GM19023 (cell line): ENCODE results near the gene CRB2.

ENCODE experiments used
- ATAC-seq: cut with Tn5 transposase; IDR thresholded peaks from one replicate; pipeline ENCODE4 v1.9.1; 2021; ENCODE audit warnings: mild to moderate bottlenecking, moderate library complexity; ENCODE audit not compliant: unreplicated experiment

CRB2 gene

DNA sequence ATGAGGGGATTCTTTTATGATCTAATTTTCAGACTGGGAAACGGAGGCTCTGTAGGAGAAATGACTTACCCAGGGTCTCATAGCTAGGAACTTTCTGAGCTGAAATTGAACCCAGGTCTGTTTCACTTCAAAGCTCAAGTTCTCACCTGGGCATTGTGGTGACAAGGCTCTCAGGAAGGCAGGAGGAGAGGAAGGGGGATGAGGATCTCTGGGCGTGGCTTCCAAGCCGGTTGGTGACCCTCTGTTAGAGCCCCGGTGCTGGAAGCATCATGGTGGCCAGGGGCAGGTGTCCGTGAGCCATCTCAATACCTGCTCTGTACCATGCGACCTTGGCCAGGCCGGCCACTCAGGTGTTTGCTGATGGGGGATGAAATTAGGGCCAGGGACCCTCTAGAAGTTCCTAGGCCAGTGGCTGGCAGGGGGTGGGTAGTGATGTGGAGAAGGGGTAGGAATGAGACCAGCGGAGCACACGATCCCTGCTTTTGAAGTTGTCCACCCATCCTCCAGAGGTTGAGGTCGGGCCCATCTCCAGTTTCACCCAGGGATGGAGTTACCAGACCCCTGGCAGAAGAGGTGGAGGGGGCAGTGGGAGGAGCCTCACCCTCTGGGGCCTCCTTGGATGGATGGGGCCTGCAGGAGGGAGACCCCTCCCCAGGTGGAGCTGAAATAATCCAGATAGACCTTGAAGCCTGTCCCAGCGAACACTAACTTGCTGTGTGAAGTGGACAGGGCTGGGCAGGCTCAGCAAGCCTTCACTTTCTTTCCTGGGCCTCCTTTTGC lies 5.9 kb downstream of the CRB2 start:
- ATAC-seq: no peak

DNA sequence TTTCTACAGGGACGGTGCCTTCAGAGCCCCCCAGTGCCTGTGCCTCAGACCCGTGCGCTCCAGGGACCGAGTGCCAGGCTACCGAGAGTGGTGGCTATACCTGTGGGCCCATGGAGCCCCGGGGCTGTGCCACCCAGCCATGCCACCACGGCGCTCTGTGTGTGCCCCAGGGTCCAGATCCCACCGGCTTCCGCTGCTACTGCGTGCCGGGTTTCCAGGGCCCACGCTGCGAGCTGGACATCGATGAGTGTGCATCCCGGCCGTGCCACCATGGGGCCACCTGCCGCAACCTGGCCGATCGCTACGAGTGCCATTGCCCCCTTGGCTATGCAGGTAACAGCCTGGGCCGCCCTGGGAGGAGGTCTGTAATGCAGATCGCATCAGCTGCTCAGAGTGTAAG lies 6.9 kb downstream of the CRB2 start:
- no peak for ATAC-seq

DNA sequence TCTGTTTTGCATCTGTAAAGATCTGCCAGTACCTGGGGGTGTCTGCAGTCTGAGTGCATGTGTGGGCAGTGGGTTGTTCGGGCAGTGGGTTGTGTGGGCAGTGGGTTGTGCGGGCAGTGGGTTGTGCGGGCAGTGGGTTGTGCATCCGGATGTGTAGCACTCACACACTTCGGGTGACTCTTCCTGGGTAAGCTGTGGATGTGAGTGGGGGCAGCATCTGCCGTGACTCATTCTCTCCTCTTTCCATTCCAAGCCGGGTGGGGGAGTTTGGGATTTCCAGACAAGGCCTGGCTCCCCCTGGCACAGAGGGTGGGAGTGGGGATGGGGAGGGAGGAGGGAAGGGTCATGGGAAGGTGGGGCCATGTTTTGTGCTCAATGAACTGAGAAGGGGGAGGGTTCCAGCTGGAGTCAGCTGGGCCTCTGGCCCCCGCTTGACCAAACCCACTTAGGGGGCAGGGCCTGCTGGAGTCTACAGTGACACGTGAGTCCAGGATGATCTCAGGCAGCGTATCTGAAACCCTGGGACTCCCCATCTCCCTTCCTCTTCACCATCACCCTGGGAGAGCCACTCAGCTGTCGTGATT lies 8.3 kb downstream of the CRB2 start:
- no peak for ATAC-seq

DNA sequence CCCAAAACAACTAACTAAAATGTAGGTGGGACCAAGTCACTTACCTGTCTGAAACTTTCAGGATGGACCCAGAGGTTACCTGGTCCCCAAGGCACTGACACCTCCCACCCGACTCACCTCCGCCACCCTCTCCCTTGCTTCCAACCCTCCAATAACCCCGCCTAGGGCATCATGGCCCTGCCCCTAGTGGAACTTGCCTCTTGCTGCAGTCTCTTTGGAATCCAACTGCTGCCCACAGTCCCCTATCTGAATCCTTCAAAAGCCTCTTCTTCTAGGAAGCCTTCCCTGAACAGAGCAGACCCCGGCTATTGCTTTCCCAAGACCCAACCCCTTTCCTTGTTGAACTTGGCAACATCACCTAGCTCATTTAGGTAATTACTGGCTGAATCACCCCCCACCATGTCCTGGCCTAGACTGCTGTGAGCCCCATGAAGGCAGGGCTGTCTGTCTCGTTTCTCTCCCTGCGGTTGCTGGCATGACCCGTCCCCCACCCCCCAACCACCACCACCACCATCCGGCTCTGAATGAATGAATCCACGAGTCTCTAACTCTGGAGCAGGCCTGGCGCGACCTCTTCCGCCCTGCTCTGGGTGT lies 9.4 kb downstream of the CRB2 start:
- ATAC-seq: no peak

DNA sequence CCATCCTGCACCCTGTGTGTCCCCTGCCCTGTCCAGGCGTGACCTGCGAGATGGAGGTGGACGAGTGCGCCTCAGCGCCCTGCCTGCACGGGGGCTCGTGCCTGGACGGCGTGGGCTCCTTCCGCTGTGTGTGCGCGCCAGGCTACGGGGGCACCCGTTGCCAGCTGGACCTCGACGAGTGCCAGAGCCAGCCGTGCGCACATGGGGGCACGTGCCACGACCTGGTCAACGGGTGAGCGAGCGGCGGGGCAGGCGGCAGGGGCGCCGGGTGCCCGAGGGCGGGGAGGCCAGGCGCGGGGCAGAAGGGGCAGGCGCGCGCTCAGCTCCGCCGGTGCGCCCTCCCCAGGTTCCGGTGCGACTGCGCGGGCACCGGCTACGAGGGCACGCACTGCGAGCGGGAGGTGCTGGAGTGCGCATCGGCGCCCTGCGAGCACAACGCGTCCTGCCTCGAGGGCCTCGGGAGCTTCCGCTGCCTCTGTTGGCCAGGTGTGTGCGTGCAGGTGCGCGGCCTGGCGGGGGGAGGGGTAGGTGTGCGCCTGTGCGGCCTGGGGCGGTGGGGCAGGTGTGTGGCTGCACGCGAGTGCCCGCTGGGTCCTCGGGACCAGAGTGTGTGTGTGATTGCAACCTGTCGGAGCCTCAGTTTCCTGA lies 10.0 kb downstream of the CRB2 start:
- no peak for ATAC-seq

DNA sequence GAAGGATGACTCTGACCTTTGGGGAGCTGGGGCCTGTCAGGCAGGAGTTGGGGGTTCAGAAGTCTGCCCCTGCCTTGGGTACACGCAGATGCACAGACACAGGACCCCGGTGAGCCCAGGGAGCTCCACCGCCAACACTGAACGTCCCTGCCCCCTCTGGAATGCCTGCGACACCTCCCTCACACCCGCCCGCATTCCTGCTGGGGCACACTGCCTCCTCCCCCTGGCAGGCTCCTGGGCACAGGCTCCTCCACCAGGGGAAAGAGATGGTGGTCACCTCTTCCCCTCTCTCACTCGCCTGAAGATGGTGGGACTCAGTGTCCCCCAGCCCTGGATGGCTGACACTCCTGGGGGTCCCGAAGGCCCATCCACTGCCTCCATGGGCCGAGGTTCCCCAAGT lies 12.0 kb downstream of the CRB2 start:
- ATAC-seq: no peak

DNA sequence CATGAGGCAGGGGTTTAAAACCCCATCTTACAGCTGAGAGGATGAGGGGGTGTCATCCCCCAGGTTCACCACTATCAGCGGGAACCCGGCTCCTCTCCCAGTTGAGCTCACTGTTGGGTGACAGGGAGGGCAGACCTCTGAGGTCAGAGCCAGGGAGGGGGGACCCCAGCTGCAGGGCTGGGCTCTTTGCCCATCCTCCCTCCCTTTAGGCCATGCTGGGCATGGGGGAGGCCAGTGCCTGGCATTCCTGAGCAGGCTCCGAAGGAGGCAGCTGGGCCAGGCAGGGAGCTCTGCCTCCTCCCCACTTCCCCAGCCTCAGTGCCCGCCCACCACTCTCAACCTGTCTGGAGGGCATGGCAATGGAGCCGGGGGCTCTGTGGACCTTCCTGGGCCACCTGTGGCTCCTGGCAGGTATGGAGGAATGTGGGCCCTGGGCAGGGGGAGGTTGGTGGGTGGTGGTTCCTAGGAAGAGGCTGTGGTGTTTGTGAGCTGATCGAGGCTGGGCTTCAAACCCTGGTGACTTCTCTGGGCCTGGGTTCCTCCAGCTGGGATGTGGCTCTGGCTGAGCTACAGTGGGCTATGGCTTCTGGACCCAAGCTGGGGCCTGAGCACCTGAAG lies 12.6 kb downstream of the CRB2 start:
- no peak for ATAC-seq

DNA sequence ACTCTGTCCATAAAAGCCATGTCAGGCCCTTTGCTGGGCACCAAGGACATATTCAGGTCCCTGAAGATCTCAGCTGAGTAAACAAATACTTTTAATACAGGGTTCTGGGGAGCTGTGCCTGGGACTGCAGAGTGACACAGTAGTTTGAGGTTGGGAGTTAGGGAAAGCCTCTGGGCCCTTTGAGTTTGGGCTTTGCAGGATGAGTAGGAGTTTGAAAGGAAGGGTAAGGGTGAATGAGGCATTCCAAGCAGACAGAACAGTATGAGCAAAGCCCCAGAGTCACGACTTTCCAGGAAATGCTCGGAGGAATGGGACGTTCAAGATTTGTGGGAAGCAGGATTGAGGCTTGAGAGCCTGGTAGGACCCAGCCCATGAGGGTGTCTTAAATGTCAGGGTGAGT lies 13.3 kb downstream of the CRB2 start:
- no peak for ATAC-seq

DNA sequence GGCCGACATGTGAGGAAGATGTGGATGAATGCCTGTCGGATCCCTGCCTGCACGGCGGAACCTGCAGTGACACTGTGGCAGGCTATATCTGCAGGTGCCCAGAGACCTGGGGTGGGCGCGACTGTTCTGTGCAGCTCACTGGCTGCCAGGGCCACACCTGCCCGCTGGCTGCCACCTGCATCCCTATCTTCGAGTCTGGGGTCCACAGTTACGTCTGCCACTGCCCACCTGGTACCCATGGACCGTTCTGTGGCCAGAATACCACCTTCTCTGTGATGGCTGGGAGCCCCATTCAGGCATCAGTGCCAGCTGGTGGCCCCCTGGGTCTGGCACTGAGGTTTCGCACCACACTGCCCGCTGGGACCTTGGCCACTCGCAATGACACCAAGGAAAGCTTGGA lies 14.1 kb downstream of the CRB2 start:
- ATAC-seq: no peak

DNA sequence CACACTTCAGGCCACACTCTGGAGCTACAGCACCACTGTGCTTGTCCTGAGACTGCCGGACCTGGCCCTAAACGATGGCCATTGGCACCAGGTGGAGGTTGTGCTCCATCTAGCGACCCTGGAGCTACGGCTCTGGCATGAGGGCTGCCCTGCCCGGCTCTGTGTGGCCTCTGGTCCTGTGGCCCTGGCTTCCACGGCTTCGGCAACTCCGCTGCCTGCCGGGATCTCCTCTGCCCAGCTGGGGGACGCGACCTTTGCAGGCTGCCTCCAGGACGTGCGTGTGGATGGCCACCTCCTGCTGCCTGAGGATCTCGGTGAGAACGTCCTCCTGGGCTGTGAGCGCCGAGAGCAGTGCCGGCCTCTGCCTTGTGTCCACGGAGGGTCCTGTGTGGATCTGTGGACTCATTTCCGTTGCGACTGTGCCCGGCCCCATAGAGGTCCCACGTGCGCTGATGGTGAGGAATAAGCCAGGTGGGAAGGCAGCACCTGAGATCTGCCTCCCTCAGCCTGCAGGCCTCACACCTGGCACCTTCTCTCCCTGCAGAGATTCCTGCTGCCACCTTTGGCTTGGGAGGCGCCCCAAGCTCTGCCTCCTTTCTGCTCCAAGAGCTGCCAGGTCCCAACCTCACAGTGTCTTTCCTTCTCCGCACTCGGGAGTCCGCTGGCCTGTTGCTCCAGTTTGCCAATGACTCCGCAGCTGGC lies 14.7 kb downstream of the CRB2 start:
- ATAC-seq: no peak

DNA sequence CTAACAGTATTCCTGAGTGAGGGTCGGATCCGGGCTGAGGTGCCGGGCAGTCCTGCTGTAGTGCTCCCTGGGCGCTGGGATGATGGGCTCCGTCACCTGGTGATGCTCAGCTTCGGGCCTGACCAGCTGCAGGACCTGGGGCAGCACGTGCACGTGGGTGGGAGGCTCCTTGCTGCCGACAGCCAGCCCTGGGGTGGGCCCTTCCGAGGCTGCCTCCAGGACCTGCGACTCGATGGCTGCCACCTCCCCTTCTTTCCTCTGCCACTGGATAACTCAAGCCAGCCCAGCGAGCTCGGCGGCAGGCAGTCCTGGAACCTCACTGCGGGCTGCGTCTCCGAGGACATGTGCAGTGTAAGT lies 15.2 kb downstream of the CRB2 start:
- ATAC-seq: no peak

DNA sequence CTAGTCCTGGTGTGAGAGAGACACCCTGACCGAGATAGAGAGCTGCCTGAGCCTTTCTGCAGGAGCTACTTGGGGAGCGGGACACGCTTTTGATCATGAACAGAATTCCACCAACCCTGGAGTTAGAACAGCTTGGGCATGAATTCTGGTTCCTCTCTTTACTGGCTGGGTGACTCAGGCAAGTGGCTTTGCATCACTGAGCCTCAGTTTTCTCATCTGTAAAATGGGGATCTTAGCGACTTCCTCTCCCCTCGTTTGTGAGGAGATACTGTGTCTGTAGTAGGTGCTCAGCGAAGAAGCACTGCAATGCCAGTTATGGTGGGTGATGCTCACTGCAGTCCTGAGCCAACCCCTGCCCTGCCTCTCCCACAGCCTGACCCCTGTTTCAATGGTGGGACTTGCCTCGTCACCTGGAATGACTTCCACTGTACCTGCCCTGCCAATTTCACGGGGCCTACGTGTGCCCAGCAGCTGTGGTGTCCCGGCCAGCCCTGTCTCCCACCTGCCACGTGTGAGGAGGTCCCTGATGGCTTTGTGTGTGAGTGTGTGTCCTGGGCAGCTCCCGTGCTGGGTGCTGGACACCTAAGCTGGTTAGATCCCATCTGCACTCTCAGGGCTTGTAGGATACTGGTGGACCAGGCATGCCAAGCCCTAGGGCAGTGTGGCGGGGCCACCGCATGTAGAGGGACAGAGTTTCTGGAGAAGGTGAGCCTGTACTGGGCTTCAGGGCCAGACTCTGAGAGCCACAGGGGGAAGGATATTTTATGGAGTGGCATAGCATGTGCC lies 16.0 kb downstream of the CRB2 start:
- ATAC-seq: no peak

DNA sequence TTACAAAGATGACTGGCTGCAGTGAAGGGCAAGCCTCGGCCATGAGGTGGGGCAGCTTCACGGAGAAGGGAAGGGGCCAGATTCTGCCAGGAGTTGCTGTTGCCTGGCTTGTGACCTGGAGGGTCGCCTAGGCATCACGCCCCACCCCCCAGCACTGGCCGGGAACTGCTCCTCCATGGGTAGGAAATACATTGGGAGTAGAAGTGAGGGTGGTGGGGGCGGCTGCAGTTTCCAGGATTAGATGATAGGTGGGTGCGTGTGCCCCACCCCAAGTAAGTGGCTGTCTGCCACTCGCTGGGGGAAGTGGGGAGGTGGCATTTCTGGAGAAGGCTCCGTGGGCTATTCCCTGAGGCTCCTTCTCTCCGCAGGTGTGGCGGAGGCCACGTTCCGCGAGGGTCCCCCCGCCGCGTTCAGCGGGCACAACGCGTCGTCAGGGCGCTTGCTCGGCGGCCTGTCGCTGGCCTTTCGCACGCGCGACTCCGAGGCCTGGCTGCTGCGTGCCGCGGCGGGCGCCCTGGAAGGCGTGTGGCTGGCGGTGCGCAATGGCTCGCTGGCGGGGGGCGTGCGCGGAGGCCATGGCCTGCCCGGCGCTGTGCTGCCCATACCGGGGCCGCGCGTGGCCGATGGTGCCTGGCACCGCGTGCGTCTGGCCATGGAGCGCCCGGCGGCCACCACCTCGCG lies 16.9 kb downstream of the CRB2 start:
- ATAC-seq: no peak

DNA sequence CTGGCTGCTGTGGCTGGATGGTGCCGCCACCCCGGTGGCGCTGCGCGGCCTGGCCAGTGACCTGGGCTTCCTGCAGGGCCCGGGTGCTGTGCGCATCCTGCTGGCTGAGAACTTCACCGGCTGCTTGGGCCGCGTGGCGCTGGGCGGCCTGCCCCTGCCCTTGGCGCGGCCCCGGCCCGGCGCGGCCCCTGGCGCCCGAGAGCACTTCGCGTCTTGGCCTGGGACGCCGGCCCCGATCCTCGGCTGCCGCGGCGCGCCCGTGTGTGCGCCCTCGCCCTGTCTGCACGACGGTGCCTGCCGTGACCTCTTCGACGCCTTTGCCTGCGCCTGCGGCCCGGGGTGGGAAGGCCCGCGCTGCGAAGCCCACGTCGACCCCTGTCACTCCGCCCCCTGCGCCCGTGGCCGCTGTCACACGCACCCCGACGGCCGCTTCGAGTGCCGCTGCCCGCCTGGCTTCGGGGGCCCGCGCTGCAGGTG lies 17.5 kb downstream of the CRB2 start:
- ATAC-seq: no peak

DNA sequence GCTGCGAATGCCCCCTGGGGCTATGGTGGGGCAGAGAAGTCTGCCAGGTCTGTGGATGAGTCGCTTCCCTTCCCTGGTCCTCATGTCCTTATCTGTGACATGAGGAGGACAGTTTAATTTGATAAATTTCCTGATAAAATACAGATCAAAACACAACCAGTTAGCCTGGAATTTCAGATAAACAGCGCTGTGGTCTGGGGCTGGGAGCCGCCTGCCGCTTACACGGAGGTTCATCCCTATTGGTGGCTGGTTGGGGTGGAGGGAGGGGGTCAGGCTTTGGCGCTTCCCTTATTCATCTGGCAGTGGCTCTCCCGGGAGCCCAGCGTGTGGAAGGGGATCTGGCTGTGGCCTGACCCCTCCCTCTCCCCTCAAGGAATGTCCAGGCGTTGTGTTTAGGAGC lies 17.9 kb downstream of the CRB2 start:
- no peak for ATAC-seq

DNA sequence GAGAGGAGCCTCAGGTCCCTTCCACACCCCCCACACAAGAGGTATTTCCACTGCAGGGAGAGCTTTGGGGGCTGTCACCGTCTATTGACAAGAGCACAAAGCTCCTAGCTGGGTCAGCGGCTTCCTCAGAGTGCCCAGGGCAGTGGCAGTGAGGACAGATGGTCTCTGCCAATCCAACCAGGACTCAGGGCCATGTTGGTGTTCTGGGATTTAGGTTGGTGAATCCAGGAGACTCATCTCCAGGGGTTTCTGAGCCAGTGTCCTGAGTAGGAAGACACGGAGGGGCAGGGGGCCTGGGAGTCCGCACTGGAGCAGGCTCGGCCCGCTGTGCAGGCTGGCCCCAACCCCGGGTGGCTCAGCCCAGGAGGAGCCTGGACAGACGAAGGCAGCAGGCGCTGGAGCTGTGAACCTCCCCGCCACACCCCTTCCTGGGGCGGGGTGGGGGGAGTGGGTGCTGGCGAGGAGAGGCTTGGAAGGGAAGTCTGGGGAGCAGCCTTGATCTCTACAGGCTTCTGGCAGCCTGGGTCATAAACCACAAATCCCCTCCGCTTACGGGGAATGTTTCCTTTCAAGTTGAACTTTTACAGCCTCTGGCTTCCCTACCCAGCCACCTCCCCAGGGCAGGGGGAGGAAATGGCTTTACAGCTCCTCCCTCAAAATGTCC lies 19.6 kb downstream of the CRB2 start:
- no peak for ATAC-seq

DNA sequence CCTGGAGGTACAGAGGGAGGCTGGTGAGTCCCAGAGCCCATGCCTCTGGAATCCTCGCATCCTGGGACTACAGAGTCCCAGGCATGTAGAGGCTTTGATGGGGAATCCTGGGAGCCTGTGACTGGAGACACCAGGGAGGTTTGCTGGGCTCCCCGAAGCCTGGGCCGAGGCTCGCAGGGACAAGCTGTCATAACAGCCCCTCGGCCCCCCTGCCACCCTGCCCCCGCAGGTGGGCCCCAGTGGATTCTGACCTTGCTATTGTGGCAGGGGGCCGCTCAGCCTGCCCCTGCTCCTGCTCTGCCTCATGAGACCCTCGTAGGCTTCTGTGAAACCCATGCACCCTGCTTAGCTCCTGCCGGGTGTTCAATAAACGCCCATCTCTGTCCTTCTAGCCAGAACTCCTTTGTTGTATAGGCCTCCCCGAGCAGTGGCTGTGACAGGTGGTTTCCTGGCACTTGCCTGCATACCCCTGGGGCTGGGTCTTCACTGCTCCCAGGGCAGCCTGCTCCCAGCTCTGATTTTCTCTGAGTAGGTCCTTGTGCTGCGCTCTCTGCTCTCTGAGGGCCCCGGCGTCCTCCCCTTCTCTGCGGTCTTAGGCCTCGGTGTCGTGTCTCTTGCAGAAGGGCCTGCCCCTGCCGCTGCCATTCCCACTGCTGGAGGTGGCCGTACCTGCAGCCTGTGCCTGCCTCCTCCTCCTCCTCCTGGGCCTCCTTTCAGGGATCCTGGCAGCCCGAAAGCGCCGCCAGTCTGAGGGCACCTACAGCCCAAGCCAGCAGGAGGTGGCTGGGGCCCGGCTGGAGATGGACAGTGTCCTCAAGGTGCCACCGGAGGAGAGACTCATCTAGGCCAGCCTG lies 20.4 kb downstream of the CRB2 start:
- ATAC-seq: no peak
